Stimulated activated CD8-positive, alpha-beta memory T cell treated with anti-CD3 and anti-CD28 coated beads, Interleukin-7, amount 100 ng/mL, for 48 hours (primary cell): ENCODE results near the gene BCL11B.
"Not testable (repeated sequence)": the region's sequence is repeated elsewhere in the genome, so short reads cannot be mapped to it uniquely, and the experiment has no call there.

Experiments used
- DNase-seq, 2 donors: peaks; one replicate each; pipeline ENCODE4 v3.0.0-alpha.2; 2020; ENCODE audit warnings: low read depth in 1 of 2; ENCODE audit errors: extremely low read depth in 1 of 2

The BCL11B gene

DNA sequence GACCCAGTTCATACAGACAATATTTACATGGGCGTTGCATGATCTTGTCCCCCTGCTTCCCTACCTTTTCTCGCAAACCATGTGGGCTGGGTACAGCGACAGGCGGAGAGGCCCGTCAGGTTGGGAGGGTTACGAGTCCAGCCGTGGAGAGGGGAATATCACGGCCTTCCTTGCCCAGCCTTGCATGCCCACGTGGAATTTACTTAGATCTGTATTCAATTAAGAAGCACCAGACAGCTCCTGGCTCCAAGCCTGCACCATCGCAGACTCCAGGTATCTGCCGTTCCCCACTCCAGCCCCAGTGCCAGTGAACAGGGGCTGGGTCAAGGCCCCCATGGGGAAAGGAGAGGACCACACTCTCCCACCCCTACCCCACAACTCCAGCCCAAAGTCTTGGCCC, 29.8 kb downstream of the BCL11B start:
- no peak for DNase-seq

GRCh38 chr14:99241325-99242010, 30.5 kb downstream of the BCL11B start:
- no peak for DNase-seq

DNA sequence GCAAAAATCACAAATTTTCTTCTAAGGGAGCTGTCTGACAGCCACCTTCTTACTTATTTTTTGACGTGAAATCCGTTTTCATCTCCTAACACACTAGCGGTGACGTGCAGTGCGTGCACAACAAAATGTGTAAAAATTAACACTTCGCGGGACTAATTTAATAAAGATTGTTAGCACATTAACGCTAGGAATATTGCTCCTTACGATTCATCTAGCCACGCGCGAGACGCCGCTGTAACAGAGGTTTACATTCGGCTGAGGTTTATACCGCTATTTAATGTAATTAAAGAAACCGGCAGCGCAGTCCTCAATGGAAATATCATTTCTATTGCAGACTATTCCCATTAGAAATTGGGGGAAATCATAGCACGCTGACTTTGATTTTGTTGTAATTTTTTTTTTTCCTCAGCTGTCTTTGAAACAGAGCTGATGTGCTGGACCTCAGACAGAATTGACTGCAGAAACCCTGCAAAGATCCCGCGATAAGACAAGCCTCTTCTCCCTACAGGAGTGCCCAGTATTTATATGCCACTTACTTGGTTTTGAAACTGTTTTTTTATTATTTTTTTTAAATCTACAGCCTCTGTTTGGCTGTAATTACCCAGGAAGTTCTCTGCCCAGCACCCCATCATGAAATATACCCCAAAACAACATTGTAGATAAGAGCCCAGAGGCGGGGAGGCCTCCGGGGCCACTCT, 31.2 kb downstream of the BCL11B start:
- DNase-seq: no peak

DNA sequence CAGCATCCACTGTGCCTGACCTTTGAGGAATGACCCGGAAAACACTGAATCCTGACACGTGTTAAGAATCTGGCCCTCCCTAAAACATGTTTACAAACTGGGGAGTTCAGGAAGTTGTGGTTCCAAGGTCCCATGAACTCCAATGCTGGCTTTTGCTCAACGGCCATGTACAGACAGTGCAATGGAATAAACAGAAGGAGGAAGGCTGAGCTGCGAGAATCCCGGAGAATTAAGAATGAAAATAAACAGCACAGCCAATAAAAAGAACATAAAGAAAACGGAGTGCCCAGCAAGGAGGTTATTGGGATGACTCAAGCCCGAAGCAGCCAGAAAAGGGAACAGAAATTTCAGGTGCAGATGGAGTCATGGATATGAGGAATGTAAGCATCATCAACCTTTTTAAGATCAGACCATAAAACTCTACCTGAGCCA, 32.3 kb downstream of the BCL11B start:
- DNase-seq: no peak

GRCh38 chr14:99238216-99238615, 33.8 kb downstream of the BCL11B start:
- DNase-seq: no peak

DNA sequence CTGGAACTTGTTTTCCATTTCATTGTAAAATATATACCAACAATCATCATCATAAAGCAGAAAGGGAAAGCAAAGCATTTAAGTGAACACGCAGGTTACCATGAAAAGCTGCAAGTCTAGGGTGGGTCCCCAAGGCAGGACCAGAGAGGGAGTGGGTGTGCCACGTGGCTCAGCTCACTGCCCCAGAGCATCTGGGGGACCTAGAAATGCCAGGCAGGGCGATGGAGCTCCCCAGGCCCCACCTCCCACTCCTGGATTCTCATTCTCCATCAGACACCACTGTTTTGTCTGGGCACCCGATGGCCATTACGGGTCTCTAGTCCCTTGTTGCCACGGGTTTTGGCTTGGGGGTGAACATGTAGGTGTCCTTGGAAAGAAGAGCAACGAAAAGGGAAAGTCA, 34.7 kb downstream of the BCL11B start:
- DNase-seq: no peak

- DNase-seq: no peak
These were observed 35.4 kb downstream of the BCL11B start for GRCh38 chr14:99236386-99237138.

DNA sequence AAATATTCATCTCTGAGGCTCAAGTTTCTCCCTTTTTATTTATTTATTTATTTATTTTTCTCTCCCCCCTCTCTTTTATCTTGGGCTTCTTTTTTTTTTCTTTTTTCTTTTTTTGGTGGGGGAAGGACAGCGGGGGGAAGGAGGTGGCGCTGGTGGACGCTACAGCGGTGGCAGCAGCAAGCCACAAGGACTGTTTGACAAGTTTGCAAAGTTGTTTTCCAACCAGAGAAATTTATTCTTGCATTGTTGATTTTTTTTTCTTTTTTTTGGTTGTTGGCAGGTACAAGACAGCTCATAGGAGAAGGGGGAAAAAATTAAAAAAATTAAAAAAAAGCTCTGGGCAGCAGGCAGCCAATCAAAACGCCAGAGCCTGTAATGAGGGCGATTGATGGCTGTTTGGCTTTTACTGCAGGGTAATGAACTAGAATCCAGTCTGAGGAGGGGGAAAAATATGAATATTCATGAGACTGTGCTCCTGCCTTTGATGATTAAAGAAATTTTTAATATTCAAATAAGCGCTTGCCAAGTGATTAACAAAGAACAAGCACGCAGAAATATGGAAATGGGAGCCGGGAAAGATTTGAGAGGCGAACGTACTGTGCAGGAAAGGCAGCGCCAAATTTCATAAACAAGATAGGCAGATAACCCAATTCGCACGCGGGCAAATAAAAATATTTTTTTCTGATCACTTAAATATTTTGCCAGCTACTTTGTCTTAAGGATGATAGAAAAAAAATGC, 36.2 kb downstream of the BCL11B start:
- no peak for DNase-seq

DNA sequence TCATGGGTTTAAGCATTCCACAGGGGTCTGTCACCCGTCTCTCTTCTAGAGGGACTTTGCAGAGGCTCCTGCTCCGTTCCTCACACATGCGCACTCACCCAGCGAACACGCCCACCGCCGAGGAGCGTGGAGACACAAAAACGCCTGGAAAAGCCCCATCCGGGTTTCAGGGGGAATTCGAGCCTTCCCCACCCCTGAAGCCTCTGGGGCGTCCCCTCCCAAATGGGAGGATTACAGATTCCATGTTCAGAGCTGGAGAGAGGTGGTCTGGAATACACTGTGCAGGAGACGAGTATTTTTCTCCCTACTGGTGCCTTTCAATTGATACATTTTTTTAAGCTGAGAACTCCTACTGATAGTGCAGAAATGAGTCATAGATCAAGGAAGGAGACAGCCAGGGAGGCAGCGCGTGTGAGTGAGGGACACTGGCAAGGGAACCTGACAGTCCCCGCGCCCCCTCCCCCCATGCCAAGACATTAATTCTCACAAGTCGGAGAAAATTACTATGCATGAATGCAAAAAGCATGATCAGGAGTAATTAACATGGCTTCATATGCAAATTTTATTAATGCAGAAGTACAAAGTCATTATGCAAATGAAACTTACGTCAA, 36.9 kb downstream of the BCL11B start:
- peak in 1 of 2 donors; percentile 58 for DNase-seq

GRCh38 chr14:99234355-99234754, 37.6 kb downstream of the BCL11B start:
- DNase-seq: no peak

GRCh38 chr14:99233222-99234035, 38.6 kb downstream of the BCL11B start:
- DNase-seq: no peak

DNA sequence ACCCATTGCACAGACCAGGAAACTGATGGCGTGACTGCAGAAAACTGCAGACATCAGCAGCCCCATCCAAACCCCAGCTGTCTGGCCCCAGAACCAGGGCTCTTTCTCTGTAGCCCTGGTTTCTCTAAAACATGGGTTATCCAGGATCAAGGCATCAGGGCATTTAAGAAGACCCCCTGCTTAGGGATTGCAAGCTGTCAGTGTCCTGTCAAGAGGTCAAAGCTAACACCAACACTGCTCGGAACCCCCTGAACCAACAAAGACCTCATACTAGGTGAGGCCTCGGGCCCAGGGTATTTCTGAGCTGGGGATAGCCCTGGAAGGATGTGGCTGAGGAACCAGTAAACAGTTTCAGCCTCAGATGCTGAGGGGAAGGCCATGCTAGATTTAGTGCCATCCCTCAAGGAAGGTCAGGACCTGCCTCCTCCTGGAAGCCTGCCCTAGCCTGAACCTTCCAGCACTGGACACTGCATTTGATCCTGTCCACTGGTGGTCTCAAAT, 39.2 kb downstream of the BCL11B start:
- no peak for DNase-seq

GRCh38 chr14:99231850-99232713, 39.9 kb downstream of the BCL11B start:
- DNase-seq: no peak

- DNase-seq: no peak
These were observed 40.7 kb downstream of the BCL11B start for GRCh38 chr14:99231161-99231849.

DNA sequence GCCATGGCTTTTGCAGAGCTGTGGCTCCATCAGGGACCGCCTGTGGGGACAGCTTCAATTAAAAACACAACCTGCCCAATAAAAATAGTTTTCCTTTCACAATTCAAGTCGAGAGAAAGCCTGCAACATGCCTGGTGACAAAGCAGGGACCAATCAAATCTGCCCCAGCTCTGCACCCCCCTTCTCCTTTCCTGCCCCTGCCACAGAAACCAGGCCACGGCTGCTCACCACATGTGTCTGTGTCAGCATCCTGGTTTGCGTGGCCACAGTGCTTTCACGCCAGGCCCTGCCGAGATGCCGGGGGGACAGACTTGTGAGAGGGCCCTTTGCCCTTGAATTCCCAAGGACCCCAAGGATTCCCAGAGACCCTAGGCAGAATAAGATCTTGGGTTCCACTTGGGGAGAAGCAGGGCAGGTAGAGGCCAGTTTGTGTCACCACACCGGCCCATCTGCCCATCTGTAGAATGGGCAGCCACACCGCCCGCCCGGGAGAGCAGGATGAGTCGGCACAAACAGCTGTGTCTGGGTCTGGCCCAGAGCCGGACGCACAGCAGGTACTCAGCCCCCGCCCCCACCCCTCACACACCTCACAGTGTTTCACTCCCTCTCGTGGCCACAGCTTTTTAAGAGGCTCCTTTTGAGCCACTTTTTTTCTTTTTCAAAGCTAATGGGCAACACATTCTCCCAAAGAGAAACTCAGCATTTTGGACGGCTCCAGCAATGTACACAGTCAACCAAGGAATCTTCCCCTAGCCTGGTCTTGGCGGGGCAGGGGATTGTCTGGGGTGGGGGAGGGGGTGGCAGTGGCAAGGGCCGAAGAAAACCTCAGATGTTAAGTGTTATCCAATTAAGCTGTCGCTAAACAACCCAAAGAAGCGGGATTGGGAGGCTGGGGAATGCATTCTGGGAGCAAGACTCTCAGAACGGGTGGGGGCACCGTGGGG, 41.5 kb downstream of the BCL11B start:
- DNase-seq: peak; percentile 66 to 80

DNA sequence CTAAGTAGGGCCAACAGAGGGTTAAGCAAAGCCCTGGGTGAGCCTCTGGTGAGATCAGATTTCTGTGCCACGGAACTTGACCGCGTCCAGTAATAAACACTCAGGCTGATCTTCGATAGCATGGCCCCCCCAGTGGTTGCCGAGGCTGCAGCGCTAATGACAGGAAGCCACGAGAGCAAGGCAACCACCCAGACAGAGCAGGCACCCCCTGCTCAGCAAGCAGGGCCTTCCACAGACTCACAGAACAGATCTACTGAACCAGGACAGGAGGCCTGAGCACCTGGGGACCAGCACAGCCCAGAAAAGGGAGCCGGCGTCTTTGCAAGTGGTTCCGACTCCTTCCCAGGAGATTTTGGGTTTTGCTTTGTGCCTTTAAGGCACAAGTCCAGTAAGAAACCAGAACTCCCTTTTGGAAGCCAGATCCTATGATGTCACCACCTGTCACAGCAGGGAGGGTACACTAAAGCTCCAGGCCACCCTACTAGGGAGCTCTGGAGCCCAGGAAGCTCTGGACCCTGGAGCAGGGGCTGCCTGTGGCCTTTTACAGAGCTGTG, 42.3 kb downstream of the BCL11B start:
- no peak for DNase-seq

DNA sequence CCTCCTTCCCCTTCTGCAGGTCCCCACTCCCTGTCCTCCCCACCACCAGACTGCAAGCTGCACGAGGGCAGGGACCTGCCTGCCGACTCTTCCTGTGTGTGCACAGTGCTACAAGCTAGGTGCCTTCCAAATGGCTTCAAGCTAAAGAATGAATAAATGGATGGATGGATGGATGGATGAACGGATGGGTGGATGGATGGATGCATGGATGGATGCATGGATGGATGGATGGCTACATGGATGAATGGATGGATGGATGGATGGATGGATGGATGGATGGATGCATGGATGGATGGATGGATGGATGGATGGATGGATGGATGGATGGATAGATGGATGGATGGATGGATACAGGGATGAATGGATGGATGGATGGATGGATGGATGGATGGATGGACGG, 43.2 kb downstream of the BCL11B start:
- DNase-seq: not testable (repeated sequence)
